HG03175 (cell line): ENCODE results near the gene ADCY9.
"Not testable (repeated sequence)": the region's sequence is repeated elsewhere in the genome, so short reads cannot be mapped to it uniquely, and the experiment has no call there.

Source experiments
- ATAC-seq: cut with Tn5 transposase; IDR thresholded peaks from one replicate; pipeline ENCODE4 v1.9.1; 2021; ENCODE audit warnings: mild to moderate bottlenecking, moderate library complexity; ENCODE audit not compliant: unreplicated experiment

The ADCY9 gene

DNA sequence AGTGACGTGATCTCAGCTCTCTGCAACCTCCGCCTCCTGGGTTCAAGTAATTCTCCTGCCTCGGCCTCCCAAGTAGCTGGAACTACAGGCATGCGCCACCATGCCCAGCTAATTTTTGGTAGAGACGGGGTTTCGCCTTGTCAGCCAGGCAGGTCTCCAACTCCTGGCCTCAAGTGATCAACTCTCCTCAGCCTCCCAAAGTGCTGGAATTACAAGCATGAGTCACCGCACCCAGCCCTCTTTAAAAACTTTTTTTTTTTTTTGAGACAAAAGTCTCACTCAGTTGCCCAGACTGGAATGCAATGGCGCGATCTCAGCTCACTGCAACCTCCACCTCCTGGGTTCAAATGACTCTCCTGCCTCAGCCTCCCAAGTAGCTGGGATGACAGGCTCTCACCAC is 43.1 kb downstream of the ADCY9 start:
- not testable (repeated sequence) for ATAC-seq

DNA sequence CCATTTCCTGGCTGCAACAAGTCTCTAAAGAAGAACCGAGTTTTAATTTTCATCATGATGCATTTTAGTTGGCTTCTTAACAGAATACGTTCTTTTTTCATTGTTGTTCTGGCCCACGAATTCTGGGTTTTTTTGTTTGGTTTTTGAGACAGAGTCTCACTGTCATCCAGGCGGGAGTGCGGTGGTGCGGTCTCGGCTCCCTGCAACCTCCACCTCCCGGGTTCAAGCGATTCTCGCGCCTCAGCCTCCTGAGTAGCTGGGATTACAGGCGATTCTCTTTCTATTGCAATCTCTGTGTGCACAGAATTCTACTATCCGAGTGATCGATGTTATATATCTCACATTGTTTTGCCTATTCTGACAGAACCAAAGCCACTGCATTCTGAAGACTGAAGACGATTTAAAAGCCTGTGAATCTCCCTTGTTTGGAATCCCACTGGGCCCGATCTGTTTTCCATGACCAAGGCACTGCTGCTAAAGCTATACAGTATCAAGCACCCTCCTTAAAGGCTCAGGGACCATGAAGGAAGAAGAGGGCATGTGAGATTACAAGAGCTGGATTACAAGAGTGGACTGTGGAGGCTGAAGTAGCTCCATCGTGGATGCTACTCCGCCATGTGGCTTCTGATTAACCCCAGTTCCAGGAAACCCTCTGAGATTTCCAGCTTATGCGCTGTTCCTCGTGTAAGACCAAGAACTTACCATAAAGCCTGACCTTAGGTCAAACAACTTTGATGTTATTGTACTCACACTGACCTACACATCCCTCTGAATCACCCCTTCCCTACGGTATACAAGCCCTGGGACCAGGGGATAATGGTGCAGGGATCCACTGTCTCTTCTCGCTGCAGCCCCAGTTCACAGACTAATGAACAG is 44.3 kb downstream of the ADCY9 start:
- ATAC-seq: no peak

DNA sequence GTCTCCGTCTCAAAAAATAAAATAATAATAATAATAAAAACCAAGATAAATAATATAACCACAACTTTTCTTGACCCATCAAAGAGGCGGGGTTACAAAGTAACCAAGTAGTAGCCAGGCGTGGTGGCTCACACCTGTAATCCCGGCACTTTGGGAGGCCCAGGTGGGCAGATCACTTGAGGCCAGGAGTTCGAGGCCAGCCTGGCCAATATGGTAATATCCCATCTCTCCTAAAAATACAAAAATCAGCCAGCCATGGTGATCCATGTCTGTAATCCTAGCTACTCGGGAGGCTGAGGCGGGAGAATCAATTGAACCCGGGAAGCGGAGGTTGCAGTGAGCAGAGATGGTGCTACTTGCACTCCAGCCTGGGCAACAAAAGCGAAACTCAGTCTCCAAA is 45.3 kb downstream of the ADCY9 start:
- no peak for ATAC-seq

DNA sequence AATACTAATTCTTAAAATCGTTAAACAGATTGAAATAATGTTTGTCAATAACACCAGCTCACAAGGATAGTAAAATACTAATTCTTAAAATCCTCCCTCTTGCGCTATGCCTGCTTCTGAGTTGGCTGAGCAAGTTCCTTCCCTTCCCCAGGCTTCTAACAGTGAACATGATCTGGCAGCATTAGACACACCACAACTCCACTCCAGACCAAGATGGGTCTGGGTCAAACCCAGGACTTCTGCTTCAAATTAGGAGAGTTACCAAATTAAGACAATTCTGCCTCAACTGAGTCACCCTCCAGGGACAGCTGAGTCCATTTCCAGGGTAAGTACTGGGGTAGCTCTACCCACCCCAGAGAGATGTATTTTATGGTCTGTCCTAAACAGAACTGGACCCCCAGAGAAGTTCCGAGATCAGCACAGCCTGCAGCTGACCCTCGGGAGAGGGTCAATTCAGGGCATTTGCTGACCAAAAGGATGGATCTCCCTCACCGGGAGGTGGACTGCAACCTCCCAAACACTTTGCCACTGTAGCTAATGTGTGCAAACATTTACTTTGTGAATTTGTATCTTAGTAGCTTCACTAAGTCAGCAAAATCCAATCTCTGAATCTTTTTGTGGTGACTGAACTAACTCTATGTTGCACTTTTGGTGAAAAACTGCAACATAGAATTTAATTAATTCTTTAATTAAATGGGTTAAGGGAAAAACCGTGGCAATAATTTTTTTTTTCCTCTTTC is 48.8 kb downstream of the ADCY9 start:
- ATAC-seq: no peak

DNA sequence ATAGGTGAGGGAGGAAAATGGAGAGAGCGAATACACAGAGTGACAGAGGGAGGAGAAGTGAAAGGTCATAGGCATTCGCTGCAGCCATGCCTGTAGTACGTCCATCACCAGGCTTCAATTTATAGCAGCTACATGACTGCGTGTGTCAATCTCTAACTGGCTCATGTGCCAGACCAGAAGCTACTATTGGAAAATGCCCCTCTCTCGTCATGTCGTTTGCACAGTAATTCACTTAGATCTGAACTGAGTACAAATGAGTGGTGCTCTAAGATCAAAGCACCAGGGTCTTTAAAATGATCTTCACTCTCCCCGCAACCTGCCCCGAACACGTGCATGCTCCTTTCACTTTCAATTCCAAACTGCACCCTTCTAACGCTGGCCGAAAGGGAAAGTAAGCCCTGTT is 51.3 kb downstream of the ADCY9 start:
- ATAC-seq: no peak

DNA sequence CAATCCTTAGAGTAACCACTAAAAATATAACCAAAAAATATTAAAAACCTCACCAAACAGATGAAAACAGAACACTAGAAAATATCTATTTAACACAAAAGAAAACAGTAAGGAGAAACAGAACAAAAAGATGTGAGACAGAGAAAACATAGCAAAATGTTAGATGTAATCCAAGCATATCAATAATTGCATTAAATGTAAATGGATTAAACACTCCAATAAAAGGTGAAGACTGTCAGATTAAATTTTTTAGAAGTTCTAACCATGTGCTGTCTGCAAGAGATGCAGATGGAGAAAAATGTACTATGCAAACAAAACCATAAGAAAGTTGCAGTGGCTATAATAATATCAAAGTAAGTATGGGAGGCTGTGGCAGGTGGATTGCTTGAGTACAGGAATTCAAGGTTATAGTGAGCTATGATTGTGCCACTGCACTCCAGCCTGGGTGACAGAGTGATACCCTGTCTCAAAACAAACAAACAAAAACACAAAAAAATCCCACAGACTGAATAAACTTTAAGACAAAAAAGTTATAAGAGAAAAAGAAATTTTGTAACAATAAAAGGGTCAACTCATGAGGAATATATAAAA is 53.9 kb downstream of the ADCY9 start:
- ATAC-seq: no peak

DNA sequence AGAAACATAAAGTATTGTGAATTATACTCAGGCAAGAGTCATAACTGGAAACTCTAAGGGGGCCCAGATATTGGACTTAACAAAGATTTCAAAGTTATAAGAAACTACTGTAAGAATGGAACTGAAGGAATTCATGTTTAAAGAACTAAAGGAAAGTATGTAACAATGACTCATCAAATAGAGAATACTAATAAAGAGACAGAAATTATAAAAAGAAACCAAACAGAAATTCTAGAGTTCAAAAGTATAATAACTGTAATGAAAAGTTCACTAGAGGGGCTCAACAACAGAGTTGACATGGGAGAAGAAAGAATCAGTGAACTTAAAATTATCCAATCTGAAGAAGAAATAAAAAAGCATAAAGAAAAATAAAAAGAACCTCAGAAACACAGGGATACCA is 55.4 kb downstream of the ADCY9 start:
- no peak for ATAC-seq

DNA sequence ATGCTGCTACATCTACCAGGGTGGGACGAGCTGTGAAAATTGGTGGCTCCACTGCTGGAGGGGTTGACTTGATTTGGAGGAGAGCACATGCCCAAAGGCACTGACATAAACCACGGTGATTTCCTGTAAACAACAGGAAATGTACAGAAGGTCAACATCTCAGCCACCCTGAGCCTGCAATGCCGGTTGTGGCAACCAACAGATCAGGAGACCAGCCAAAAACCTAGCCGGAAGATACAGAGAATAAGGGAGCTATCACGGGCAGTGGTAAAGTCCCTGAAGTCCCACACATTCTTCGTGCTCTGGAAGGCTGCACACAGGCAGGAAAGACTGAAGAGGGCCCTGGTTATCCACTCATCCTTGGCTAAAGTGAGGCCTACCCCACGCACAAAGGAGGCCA is 56.2 kb downstream of the ADCY9 start:
- ATAC-seq: no peak

DNA sequence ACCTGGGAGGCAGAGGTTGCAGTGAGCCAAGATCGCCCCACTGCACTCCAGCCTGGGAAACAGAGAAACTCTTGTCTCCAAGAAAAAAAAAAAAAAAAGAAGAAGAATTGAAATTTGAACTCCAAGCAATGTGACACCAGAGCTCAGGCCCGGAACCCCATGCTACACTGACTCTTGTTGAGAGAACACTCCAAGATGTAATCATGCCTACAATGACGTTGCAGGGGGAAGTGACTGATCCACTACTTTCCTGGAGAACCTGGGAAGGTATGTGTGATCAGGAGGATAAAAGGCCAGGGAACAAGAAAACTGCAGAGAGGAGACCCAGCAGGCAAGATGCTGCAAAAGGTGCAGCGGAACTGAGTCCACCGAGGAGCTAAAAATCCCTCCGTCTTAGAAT is 57.9 kb downstream of the ADCY9 start:
- no peak for ATAC-seq

DNA sequence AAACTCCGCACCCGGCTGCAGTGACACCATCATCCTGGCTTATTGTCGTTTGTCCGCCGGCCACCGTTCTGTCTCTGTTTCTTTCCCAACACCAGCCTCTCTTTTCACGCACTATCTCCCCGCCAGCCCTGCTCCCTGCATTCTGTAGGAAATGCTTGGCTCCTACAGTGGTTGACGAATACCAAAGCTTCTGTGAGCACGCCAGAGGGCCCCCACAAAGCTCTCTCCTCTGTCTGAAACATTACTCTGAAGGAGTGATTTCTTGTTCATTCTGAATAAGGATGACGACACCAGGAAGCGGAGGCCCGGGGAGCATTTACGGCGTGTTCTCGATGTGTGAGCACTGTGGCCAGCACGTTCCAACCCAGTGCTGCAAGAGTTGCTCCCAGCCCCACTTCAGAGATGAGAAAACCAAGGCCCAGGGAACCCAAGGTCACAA is 58.8 kb downstream of the ADCY9 start:
- no peak for ATAC-seq

DNA sequence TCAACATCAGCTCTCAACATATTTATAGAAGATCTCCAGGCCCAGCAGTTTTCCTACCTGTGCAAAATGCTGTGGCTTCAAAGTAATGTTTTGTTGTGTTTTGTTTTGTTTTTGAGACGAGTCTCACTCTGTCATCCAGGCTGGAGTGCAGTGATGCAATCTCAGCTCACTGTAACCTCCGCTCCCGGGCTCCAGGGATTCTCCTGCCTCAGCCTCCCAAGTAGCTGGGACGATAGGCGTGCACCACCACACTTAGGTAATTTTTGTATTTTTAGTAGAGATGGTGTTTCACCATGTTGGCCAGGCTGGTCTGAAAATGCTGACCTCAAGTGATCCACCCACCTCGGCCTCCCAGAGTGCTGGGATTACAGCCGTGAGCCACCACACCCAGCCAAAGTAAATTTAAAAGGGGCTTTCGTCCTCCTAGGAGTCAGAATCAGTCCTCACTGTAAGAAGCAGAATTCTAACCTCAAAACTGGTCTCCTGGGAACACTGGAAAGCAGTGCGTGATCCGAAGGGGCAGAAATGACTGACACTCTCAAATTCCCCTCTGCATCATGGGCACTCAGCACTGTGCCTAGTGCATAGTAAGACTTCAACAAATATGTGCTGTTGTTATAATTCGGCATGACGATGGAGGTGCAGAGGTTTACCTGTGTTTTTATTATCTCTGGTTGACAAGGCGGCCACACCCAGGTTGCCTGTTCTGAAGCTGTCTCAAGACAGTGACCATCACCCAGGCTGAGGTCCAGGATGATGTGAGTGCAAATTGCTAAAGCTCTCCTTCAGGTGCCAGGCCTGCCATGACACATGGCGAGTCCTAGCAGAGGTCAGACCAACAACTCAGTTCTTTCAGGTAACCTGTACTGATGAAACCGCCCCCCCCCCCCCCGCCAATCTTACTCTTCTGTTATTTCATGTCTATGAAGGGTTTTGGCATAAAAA is 59.8 kb downstream of the ADCY9 start:
- ATAC-seq: no peak

DNA sequence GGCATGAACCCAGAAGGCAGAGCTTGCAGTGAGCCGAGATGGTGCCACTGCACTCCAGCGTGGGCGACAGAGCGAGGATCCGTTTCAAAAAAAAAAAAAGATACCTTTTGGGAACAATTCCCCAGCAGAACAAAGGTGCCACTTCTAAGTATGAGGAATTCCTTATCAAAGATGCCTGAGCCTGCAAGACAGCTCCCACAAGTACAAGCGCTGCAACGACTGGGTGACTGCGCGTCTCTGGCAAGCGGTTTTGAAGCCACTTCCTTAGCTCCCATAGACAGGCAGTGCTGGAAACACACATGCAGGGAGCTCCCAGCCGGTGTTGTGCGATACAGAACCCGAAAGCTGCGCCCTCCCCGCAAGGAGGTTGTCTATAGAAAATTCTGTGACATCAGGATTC is 60.5 kb downstream of the ADCY9 start:
- no peak for ATAC-seq

DNA sequence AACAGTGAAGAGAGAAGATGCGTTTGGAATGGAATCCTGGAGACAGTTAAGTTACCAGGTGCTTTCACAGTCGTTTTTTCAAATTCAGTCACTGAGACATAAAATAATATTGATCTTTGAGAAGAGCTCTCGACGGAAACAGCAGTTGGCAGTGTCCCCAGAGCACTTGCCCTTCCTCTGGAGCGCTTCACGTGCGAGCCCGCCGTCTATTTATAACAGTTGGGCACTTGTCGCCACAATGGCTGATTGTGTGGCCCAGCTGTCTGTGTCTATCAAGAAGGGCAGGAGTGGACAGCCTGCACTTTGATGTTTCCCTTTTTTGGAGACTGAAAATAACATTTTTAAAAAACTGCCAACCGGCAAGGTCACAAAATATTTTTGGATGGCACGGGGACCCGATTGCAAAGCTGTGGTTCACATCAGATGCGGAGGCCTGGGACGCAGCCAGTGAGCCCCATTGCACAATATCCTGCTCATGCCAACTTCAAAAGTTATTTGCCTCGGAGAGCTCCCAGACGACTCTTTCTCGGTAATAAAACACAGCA is 62.9 kb downstream of the ADCY9 start:
- ATAC-seq: no peak

DNA sequence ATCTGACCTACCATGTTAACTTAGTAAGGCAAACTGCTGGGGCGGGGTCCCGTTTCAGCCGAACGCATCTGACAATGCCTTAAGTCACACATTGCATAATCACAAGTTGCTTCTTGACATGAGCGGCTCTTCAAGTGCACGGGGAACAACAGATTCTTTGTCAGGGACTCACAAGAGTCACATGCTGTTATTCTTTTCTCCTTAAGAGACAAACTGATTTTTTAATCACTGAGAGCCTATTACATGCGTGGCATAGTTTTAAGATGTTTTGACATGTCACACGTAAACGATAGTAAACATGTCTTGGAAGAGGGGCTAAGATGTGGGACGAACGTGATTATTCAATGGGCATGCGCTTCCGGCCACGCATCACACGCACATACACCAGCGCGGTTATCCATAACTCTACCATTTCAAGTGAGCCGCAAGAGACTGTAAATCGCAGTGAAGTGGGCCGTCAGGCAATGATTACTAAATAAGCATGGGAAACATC is 63.4 kb downstream of the ADCY9 start:
- ATAC-seq: no peak

DNA sequence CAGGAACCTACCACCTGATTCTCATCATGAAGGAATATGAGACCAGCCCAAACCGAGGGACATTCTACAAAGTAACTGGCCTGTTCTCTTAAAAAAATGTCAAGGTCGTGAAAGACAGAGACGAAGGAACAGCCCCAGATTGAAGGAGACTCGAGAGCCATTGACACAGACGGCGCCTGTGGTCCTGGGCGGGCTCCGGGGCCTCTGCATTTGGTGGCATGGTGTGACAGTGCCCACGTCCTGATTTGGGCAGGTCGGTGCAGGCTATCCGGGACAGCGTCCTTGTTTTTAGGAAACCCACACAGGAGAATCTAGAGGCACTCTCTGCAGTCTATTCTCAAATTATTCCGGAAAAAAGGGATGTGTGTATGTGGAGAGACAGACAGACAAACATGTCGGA is 64.1 kb downstream of the ADCY9 start:
- ATAC-seq: no peak

DNA sequence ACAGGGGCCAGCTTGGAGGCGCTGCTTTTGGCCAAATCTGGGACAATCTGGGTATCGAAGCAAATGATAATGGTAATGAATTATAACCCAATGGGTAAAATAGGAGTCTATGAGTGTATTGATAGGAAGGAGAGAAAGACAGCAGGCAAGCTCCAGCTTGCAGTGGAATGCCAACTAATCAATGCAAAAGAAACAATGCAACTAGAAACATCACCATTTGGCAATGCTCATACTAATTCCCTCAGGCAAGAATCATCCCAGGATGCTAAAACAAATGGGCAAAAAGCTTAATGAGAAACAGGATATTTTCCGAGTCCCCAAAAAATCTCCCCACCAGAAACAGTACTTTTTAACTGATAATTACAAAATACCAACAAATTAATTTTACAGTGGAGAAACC is 64.7 kb downstream of the ADCY9 start:
- no peak for ATAC-seq

DNA sequence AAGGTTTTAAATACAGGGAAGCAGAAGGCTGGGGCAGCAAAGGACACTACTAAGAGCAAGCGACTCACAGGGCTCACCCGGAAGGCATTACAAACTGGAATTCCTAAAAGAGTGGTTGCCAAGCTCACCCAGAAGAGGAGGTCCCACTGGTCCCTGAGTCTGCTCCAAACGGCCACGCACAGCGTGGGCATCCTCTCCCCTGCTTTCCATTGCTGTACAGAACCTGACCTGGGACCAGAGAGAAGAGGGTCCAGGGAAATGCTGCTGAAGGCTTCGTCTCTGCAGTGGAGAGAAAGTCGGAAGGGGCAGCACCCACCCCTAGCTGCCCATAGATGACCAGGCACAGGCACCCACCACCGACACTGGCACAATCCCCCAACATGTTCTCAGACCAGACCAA is 67.2 kb downstream of the ADCY9 start:
- no peak for ATAC-seq

DNA sequence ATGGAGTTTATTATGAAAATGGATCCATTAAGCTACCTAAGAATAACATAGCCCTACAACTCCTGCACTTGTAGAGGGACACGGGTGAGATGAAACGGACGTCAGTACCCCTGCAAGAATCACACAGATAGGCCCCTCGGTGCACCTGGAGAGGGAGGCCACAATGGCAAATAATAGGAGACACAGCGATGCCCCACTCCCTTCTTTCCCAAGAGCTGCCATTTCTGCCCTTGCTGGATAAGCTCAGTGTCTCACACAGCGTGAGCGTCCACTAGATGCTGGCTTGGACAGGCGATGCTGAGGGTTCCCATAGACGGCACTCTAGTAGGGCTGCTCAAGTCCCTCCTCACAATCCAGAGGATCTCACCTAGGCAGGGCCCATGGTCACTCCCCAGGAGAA is 67.8 kb downstream of the ADCY9 start:
- ATAC-seq: no peak

DNA sequence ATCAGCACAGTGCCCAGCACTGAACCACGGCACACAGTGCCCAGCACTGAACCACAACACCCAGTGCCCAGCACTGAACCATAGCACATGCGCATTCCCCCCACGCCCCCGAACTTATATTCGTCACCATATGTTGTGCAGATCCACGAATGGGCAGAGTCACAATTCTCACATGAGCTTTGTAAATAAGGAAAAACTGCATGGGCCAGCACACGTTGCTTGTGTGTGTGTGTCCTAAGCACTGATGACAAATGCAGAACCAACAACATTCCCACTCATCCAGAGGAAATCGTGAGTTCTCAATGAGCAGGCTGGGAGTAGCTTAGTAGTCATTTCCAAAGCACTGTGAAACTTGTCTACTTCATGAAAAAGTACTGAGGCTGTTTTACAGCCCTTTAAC is 70.0 kb downstream of the ADCY9 start:
- ATAC-seq: no peak

DNA sequence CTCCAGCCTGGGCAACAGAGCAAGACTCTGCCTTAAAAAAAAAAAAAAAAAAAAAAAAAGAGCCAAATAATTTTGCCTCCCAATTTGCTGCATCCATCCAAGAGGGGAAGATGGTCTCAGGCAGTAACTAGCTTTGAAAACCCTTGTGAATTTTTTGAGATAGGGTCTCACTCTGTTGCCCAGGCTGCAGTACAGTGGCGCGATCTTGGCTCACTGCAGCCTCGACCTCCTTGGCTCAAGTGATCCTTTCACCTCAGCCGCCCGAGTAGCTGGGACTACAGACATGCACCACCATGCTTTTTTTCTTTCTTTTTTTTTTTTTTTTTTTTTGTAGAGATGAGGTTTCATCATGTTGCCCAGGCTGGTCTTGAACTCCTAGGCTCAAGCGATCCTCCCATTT is 70.7 kb downstream of the ADCY9 start:
- not testable (repeated sequence) for ATAC-seq
